SK-N-MC (cell line): ENCODE data around the gene BSPRY.
"Not testable (repeated sequence)": the region's sequence is repeated elsewhere in the genome, so short reads cannot be mapped to it uniquely, and the experiment has no call there.

ENCODE experiments used
- EZH2 ChIP-seq: fragments of 200-600 bp; sonication (generic); IDR thresholded peaks from one replicate; pipeline ENCODE4 v1.6.1; 2017; ENCODE audit warnings: antibody characterized with exemption
- POLR2AphosphoS5 ChIP-seq: IDR thresholded peaks from 2 replicates; pipeline ENCODE4 v1.6.1; 2012; ENCODE audit warnings: mild to moderate bottlenecking, low read depth, low read length, borderline replicate concordance

- TF ChIP-seq POLR2AphosphoS5, EZH2: not testable (repeated sequence)
Measured at GRCh38 chr9:113406353-113406752, 57.0 kb downstream of the BSPRY start.
